CD4-positive, alpha-beta T cell treated with Interleukin-21 for 1 hour (primary cell): Measurements from ENCODE around the gene ANKFN1.
"Not testable (repeated sequence)": the region's sequence is repeated elsewhere in the genome, so short reads cannot be mapped to it uniquely, and the experiment has no call there.

Source experiments
- DNase-seq: peaks from one replicate; pipeline ENCODE4 v3.0.0-alpha.2; 2020

The ANKFN1 gene

GRCh38 chr17:56185491-56186221 lies 32.4 kb downstream of the ANKFN1 start:
- DNase-seq: no peak

- DNase-seq: no peak
These were observed 33.0 kb downstream of the ANKFN1 start for GRCh38 chr17:56186222-56186786.

- DNase-seq: no peak
These were observed 50.2 kb downstream of the ANKFN1 start for GRCh38 chr17:56203430-56203829.

- no peak for DNase-seq
These were observed 53.1 kb downstream of the ANKFN1 start for GRCh38 chr17:56206351-56206750.

- DNase-seq: no peak
These were observed 59.8 kb downstream of the ANKFN1 start for GRCh38 chr17:56213031-56213430.

GRCh38 chr17:56217921-56218320 lies 64.6 kb downstream of the ANKFN1 start:
- DNase-seq: no peak

GRCh38 chr17:56222255-56222654 lies 69.0 kb downstream of the ANKFN1 start:
- DNase-seq: no peak

GRCh38 chr17:56230660-56231059 lies 77.4 kb downstream of the ANKFN1 start:
- DNase-seq: no peak

- DNase-seq: no peak
These were observed 78.0 kb downstream of the ANKFN1 start for GRCh38 chr17:56231252-56231651.

- DNase-seq: no peak
These were observed 78.4 kb downstream of the ANKFN1 start for GRCh38 chr17:56231693-56232092.

GRCh38 chr17:56244268-56244890 lies 91.1 kb downstream of the ANKFN1 start:
- no peak for DNase-seq

- DNase-seq: no peak
These were observed 94.5 kb downstream of the ANKFN1 start for GRCh38 chr17:56247816-56248215.

GRCh38 chr17:56257075-56257474 lies 103.8 kb downstream of the ANKFN1 start:
- DNase-seq: no peak

GRCh38 chr17:56260376-56261002 lies 107.2 kb downstream of the ANKFN1 start:
- no peak for DNase-seq

GRCh38 chr17:56262803-56263202 lies 109.5 kb downstream of the ANKFN1 start:
- no peak for DNase-seq

GRCh38 chr17:56269556-56270389 lies 116.5 kb downstream of the ANKFN1 start:
- DNase-seq: no peak

- DNase-seq: no peak
These were observed 121.2 kb downstream of the ANKFN1 start for GRCh38 chr17:56274491-56274890.

GRCh38 chr17:56284482-56284881 lies 131.2 kb downstream of the ANKFN1 start:
- no peak for DNase-seq

- not testable (repeated sequence) for DNase-seq
These were observed 135.5 kb downstream of the ANKFN1 start for GRCh38 chr17:56288786-56289185.

GRCh38 chr17:56289321-56289720 lies 136.0 kb downstream of the ANKFN1 start:
- no peak for DNase-seq

- DNase-seq: no peak
These were observed 137.0 kb downstream of the ANKFN1 start for GRCh38 chr17:56290101-56290801.

GRCh38 chr17:56290802-56291118 lies 137.5 kb downstream of the ANKFN1 start:
- DNase-seq: no peak
